Measurements from ENCODE around the gene DDX20. TPM values are rescaled to one million over a fixed set of nuclear protein-coding genes. Genes with fewer than 3 reads are reported as not detected.

DDX20 gene
- polyA plus RNA-seq, 1 experiment, result 12.3 TPM

DNA sequence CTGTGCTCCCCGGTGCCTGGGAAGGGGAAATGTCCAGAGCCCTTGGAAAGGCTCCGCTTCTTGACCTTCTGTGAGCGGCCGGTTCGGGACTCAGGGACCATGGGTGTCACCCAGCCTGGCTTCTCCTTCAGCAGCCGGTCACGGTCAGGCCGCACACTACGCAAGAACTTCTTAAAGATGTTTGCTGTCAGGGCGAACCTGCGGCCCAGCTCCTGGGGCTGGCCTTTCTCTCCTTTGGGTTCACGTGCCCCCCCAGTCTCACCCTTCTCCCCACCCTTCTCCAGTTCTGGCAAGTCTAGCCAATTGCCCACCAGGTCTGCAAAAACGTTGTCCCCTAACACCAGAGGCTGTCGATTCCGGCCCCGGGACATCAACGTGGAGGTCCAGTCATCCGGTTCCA is 28.6 kb upstream of the DDX20 start:
- no peak overlapping the region for H3K4me3 ChIP-seq (ENCODE audit: low read depth, low read length)
- ChIA-PET CTCF (interaction anchor here (3.1 kb wide), 1 partner anchor 12 kb away, joined by 27 read pairs; no protein-coding TSS in a partner anchor), POLR2A (no interaction called here)
- H3K9me3 ChIP-seq (ENCODE audit: control insufficient read depth, insufficient read depth, low read length), result no peaks in the 10 kb centered on the region
- no peak overlapping the region for H3K27ac ChIP-seq (ENCODE audit: low read depth, low read length)
- no peak for DNase-seq (ENCODE audit: low read depth, low spot score)
- no peak for TF ChIP-seq CTCF (IDR thresholded peaks at IDR 0.05; ENCODE audit: low read depth, low read length)
- no peaks in the 10 kb centered on the region for H3K27me3 ChIP-seq (ENCODE audit: control insufficient read depth, insufficient read depth, low read length)

DNA sequence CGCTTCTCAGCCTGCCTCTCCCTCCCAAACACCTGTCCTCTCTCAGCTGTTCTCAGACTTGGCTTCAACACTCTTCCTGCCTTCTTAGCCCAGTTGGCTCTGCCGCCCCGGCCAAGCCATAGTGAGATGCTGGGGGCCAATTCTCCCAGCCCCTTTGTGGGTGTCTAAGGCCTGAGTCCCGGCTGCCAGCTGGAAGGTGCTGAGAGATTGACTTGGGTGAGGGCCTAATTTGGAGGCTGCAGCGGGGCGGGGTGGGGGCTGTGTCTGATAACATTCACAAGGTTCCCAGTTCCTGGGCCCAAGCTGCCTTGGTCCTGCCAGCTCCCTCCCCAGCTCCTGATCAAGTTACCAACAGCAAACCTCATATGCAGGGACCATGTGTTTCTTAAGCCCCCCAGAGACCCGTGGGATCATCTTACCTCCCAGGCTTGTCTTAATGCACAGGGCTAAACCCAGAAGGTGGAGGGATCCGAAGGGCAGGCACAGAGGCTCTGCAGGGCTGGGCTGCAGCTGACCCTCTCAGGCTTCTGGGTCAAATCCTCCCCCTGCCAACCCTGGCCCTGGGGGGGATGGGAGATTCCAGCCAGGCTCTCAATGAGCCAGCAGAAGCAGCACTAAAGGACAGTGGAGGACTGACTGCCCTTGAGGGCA is 26.3 kb upstream of the DDX20 start:
- no peak for TF ChIP-seq CTCF (IDR thresholded peaks at IDR 0.05; ENCODE audit: low read depth, low read length)
- CTCF ChIA-PET, result interaction anchor here (1.5 to 3.0 kb wide), 3 partner anchors 14 to 247 kb away, joined by 4 to 14 read pairs (median 12); no protein-coding TSS in a partner anchor
- Histone ChIP-seq H3K4me3 (ENCODE audit: low read depth, low read length) (no peak overlapping the region), H3K27me3 (ENCODE audit: control insufficient read depth, insufficient read depth, low read length) (no peaks in the 10 kb centered on the region), H3K27ac (ENCODE audit: low read depth, low read length) (no peak overlapping the region), H3K9me3 (ENCODE audit: control insufficient read depth, insufficient read depth, low read length) (no peaks in the 10 kb centered on the region)
- POLR2A ChIA-PET, result no interaction called here
- no peak for DNase-seq (ENCODE audit: low read depth, low spot score)

DNA sequence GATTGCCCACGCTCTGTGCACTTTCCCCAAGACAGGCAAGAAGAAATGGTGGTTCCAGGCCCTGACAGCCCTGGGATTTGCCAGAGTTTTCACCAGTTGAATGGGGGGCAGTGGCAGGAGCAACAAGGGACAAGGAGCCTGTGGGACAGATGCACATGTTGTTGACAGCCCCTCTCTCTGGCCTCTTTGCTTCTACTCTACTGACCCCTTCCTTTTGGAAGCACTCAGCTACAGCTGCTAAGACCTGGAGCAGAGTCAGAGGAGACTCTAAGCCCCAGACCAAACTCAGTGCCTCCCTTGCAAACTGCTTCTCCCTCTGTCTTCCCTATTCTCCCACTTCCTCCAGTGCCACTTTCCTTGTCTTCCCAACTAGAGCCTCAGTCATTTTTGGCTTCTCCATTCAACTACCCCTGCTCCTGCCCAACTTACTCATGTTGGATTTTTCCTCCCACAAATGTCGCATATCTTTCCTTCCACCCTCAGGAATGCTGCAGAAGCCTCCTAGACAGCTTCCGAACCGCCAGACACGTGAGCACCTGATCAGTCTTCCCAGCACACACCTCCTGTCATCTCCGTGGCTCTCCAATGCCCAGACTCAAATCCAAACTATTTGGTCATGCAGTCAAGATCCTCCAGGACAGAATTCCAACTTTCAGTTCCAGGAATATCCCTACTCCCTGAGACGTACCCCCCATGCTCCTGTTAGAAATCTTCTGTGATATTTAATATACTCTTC is 25.6 kb upstream of the DDX20 start:
- POLR2A ChIA-PET, result no interaction called here
- no peak for TF ChIP-seq CTCF (IDR thresholded peaks at IDR 0.05; ENCODE audit: low read depth, low read length)
- CTCF ChIA-PET, result interaction anchor here (1.5 to 10.1 kb wide), 4 partner anchors 15 to 248 kb away, joined by 4 to 80 read pairs (median 13); no protein-coding TSS in a partner anchor
- H3K9me3 ChIP-seq (ENCODE audit: control insufficient read depth, insufficient read depth, low read length), result no peaks in the 10 kb centered on the region
- H3K4me3 ChIP-seq (ENCODE audit: low read depth, low read length), result no peak overlapping the region
- DNase-seq (ENCODE audit: low read depth, low spot score), result no peak
- H3K27me3 ChIP-seq (ENCODE audit: control insufficient read depth, insufficient read depth, low read length), result no peaks in the 10 kb centered on the region
- H3K27ac ChIP-seq (ENCODE audit: low read depth, low read length), result no peak overlapping the region

DNA sequence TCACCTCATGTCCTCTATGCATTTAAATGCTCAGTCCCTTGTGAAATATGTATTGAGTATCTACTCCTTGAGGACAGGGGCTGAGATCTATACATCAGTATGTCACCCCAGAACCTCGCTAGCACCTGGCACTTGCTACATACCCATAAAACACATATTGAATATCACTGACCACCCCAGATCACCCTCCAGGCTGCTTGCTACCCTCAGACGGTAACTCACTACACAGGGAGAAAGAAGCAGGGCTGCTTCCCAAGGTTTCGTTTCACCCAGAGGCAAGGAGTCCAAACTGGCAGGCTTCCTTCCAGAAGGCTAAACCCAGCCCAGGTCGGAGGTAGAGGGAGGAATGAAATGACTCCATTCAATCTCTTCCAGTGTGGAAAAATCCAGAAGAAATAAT is 25.0 kb upstream of the DDX20 start:
- Histone ChIP-seq H3K4me3 (ENCODE audit: low read depth, low read length) (no peak overlapping the region), H3K27me3 (ENCODE audit: control insufficient read depth, insufficient read depth, low read length) (no peaks in the 10 kb centered on the region), H3K9me3 (ENCODE audit: control insufficient read depth, insufficient read depth, low read length) (no peaks in the 10 kb centered on the region), H3K27ac (ENCODE audit: low read depth, low read length) (no peak overlapping the region)
- no peak for DNase-seq (ENCODE audit: low read depth, low spot score)
- TF ChIP-seq CTCF (IDR thresholded peaks at IDR 0.05; ENCODE audit: low read depth, low read length), result no peak
- ChIA-PET CTCF (interaction anchor here (1.1 to 10.1 kb wide), 2 partner anchors 16 to 24 kb away, joined by 4 to 80 read pairs; no protein-coding TSS in a partner anchor), POLR2A (no interaction called here)

DNA sequence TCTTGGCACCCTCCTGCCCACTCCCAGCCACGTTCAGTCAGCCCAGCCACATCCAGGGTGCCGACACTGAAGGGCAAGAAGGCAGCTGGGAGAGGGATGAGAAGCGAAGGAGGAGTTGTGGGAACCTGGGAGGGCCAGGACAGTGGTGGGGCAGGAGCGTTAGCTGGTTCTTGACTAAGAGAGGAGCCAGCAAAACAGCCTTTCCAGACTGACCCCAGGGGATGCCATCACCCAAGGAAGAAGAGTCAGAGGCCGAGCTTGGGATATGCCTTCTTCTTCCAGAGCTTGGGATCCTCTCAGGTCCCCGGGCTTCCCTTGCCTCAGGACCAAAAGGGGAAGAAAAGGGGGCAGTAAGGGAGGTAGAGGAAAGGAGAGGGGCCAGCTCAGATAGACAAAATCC is 23.7 kb upstream of the DDX20 start:
- ChIA-PET POLR2A (no interaction called here), CTCF (interaction anchor here (1.1 to 10.1 kb wide), 5 partner anchors 14 to 37 kb away, joined by 3 to 80 read pairs (median 4); no protein-coding TSS in a partner anchor)
- no peaks in the 10 kb centered on the region for H3K9me3 ChIP-seq (ENCODE audit: control insufficient read depth, insufficient read depth, low read length)
- no peak overlapping the region for H3K27ac ChIP-seq (ENCODE audit: low read depth, low read length)
- no peak for TF ChIP-seq CTCF (IDR thresholded peaks at IDR 0.05; ENCODE audit: low read depth, low read length)
- DNase-seq (ENCODE audit: low read depth, low spot score), result no peak
- no peak overlapping the region for H3K4me3 ChIP-seq (ENCODE audit: low read depth, low read length)
- H3K27me3 ChIP-seq (ENCODE audit: control insufficient read depth, insufficient read depth, low read length), result no peaks in the 10 kb centered on the region
